HG02884 (cell line): ENCODE results near the gene INPP4B.
"Not testable (repeated sequence)": the region's sequence is repeated elsewhere in the genome, so short reads cannot be mapped to it uniquely, and the experiment has no call there.

Source experiments
- ATAC-seq: cut with Tn5 transposase; IDR thresholded peaks from one replicate; pipeline ENCODE4 v1.9.1; 2021; ENCODE audit warnings: mild to moderate bottlenecking, moderate library complexity; ENCODE audit not compliant: unreplicated experiment

Gene INPP4B

DNA sequence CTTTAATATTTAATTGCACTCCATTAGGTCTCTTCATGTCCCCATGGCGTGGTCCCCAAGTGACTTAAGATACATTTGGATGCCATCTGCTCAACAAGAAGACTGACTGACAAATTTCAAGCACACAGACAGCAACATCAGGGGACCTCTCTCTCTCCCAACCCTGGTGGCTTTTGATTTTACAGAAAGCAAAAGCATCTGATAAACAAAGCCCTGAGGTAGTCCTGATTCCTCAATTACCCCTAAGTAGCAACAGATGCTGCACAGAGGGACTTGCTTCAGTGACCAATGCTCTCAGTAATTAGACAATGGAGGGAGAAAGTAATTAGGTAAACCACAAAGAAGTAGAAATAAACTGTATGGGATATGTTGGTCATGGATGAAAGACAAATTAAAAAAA, 426.4 kb downstream of the INPP4B start:
- ATAC-seq, result no peak

DNA sequence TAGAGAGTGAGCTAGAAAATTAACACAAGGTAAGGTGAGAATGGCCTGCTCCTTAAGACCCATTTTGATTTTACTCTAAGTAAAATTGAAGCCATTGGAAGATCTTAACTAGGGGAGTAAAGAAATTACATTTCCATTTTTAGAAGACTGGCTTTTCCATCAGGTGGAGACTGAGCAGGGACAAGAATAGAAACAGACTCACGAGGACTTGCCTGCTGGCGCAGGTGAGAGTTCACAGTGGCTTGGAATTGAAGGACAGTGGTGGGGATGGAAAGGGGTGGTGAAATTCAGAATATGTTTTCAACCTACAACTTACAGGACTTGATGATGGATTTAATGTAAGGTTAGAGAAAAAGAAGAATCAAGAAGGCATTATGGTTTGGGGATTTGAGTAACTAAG, 427.4 kb downstream of the INPP4B start:
- no peak for ATAC-seq

DNA sequence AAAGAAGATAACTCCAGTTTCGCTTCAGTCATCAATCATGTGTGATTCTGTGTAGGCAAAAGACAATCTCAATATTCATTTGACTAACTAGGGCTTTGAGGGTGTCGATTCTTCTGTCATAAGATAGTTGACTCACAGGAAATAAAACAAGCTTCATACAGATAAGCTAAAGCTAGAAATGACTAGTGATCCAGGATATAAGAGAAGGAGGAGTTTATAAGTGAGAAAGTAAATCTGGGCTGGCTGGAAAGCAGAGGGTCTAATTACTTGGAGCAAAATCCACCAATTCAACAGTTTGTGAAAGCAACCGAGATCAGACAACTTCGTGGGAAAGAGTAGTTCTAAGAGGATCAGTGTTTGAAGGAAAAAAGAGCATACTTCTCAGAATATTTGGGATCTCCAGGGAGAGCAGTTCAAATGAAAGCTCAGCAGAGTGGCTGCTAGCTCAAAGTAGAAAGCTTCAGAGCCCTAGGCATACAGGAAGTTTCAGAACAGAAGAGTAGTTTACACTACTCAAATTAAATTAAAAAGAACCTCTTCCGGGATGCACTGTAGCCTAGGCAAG, 429.3 kb downstream of the INPP4B start:
- no peak for ATAC-seq

DNA sequence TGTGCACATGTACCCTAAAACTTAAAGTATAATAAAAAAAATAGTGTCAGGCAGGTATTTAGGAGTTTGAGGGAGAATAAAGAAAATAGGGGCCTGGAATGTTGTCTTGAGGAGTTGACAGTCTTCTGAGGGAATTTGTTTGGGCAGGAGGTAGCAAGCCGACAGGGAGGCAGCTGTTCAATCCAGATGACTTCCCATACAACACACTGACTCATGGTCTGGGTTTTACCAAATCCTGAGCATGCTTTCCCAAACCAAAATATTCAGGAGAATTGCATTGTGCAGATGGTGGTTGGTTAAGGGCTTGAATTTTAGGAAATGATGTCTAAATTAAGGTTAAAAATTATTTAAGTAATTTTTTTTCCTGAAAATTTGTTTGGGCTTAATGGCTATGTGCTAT, 430.0 kb downstream of the INPP4B start:
- no peak for ATAC-seq

DNA sequence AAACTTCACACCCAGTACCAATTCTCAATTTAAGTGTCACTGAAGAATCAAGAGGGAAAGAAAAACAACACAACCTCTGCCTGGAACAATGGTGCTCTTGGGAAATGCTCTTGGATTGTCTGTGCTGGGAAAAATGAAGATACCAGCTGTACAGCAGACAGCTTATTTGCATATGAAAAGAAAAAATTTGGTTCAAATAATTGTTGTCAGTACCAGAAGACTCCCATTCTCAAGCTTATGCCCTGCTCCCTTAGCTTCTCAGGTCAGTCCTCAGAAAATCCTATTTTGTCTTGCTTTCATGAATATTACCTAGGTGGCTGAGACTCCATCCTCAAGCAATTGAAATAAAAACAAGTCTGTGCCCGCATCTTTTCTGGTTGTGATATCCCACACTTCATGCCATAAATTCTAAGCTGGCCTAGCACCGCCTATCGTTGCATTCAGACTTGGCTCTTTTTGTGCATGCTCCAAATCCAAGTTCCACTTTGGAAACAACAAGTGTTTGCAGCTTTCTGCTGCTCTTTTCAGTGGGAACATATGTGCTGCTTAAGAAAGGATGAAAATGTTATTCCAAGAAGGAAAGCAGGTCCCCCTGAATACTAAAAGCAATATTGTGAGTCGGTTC, 431.6 kb downstream of the INPP4B start:
- ATAC-seq, result no peak

DNA sequence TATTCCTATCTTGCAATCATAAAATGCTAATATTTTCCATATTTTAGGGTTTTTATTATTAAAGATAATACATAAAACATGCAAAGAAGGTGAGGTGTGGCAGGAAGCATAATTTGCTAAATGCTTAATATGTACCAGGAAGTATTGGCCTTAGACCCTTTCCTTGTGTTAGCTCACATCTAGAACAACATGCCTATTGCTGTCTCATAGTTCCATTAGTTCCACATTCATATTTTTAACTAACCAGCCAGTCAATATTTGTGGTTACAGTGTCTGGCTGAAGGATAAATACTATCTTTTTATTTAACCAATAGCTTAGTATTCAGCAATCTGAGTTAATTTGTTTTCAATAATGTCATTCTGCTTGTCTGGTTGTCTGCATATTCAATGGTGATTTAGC, 432.6 kb downstream of the INPP4B start:
- no peak for ATAC-seq

DNA sequence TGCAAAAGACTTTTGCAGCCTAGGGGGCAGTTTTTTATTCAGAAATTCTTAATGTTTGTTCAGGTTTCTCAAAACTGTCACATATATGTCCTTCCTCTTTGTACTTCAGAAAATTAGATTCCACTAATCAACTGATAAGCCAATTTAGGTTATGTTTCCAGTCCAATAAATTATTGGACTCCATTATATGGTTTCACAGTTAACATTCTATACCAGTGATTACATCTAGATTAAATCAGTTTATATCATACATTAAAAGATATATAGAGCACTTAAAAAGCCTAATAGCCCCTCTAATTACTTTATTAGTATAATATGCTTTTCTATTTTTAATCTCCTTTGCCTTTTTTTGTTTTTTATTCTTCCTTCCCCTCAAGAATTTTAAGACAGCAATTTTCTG, 434.1 kb downstream of the INPP4B start:
- ATAC-seq, result no peak

DNA sequence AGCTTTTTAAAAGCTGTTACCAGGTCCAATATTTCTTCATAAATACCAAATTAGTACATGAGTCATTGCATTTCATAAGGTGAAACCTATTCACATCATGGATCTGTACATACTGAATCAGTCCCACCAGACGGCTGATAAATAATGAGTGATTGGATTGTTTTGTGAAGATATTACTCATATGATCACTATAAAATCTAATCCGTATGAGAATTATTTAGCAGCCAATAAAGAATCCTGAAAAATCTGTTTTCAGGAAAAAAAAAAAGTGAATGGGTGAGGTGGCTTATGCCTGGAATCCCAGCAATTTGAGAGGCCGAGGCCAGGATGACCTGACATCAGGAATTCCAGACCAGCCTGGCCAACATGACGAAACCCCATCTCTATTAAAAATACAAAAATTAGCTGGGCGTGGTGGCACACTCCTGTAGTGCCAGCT, 438.1 kb downstream of the INPP4B start:
- no peak for ATAC-seq

DNA sequence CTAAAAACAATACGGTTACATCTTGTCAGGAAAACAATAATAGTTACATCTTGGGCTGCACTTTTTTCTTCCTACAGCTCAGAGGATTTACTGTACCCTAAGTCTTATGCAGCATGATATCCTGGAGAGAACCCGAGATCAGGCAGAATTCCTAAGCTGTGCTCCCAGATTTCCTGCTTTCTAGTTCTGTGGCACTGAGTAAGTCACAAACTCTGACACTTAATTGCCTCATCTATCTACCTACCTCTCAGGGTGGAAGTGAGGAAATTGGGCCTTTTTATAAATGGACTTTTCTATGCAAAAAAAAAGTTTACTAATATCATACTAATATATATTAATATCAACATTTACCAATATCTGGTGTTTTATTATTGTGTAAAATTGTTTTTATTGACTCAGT, 438.5 kb downstream of the INPP4B start:
- ATAC-seq, result no peak

DNA sequence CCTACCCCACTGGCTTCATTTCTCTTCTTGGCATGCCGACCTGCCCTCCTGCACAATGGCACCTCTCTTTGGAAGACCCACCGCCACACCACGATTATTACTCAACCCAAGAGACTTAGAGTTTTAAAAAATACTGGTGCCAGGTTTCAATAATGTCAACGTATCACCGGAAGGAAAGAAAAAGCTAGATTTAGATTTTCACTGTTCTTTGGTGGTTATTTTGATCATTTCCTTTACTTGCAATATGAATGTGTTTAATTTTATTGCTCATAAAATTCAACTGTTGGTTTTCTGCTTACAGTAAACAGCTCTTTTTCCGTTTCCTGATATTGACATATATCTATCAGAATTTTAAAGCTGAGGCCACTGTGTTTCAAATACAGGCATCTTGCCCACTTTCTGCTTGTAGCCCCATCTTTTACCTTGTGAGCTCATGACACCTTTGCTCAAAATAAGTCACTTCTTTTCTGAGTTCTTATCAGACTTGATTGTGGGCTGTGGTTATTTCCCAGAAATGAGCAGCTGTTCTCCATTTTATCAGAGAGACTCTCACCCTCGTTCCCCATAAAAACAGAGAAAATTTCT, 439.1 kb downstream of the INPP4B start:
- ATAC-seq, result no peak

DNA sequence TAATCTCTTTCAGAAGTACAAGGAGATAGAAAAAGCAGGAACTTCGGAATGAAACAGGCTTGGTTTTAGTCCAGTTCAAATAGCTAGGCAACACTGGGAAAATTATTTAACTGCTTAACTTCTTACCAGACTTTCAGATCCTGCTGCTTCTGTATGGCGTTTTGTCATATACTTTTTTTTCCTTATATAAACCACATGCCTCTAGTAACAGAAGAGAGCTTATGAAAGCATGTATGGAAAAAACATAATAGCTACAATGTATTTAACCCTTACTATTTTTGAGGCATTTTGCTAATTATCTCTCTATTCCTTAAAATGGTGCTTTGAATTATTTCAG, 439.6 kb downstream of the INPP4B start:
- ATAC-seq, result no peak

DNA sequence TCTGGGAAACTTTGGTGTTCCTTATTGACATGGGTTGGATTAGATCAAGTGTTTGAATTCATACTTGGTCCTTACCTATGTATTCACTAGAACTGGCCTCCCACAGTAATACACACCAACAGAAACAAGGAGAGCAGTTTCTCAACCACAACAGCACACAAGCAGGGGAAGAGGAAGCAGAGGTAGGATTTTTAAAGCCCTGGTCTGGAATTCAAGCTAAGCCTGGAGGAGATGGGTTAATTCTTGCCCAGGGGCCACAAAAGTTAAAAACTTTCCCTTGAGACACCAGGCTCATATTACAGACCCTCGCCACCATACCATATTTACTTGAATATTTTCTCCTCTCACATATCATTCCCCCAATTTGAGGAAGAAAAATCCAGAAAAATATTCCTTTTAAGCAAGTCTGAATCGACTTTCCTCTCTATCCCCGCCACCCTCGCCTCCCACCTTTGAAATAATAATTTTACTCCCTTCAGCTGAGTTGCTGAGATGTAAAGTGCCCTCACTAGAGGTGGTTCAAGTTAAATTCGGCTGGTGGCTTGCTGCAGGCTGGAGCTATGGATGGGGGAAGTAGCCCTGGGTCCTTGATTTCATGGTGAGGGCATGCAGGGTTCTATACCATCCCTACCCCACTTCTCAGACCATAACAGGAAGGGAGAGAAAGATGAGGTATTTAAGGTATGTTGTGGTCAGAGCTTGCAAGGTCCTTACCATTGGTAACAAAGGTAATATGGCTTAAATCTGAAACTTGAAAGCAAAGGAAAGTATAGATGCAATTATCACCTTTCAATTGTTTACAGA, 440.2 kb downstream of the INPP4B start:
- ATAC-seq, result peak; percentile 31

DNA sequence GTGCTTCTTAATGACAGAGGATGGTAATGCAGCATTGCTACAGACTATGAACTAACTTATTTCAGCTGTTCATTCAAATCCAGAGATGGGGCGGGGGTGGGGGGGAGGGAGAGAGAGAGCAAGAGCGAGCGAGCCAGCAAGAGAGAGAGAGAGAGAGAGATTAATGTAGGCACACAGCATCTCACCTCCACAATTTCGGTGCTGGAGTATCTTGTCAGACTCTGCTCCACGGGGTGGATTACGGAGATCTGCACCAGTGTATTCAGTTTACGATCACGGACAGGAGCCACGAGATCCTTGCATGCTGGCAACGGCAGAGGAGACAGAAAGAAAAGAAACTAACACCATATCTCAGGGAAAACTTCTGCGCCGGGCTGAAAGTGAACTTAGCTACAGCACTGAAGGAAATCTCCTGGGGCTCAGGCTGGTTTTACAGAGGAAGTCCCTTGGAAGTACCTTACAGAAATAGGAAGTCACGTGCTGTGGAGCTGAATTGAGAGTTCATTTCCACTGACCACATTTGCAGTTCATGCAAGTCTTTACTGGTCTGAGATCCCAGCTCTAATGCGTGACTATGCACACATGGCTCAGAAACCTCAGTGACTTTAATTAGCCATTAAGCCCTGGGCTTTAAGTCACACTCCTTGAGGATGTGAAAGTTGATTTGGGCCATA, 440.9 kb downstream of the INPP4B start:
- peak; percentile 67 for ATAC-seq

DNA sequence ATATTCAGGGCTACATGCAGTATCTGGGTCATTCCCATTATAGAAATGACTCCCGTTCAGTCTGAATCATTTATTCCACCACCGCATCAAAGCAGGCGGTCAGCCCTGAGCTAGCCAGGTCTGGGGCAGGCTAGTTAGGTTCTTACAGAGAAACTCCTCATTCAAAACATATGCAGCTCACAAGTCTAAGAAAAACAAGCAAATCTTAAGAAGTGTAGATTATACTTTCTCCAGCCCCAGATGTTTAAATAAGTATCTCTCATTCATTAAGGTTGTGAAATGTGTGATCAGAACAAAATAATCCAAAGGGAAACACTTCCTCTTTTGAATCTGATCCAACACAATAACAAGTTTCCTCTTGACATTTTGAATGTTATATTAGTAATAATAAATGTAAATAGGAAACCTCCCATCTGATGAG, 441.9 kb downstream of the INPP4B start:
- no peak for ATAC-seq

DNA sequence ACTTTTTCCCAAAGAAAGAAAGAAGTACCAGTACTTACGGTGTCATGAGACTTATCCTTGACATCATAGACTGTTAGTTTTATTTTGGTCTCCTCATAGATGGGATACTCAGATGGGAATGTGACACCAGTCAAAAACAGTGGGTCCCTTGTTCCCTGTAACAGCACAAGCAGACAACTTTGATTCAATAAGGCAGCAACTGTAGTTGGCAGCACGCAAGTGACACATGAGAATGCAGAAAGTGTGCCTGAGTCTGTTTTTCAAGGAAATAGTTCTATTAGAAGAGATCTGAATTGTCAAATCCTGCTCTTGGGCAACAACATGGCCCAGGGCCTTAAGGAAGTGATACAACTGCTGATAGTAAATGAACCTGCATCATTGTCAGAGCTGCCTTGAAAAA, 443.2 kb downstream of the INPP4B start:
- no peak for ATAC-seq

DNA sequence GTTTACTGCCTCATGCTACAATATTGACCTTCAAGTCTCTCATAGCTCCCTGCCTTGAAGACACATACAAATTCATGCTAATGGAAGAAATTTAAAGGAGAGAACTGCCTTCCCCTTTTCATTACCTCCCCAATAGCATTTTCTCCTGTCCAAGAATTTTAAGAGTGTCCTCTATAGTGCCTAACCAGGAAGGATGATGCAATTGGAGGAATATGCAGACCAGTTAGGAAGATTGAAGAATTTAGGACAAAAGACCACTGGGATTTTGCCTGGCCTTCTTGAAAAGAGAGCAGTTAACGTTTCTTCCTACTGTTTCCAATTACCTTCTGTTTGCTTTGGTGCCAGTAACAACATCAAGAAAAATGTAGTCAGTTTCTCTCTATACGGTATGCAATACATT, 443.9 kb downstream of the INPP4B start:
- no peak for ATAC-seq

DNA sequence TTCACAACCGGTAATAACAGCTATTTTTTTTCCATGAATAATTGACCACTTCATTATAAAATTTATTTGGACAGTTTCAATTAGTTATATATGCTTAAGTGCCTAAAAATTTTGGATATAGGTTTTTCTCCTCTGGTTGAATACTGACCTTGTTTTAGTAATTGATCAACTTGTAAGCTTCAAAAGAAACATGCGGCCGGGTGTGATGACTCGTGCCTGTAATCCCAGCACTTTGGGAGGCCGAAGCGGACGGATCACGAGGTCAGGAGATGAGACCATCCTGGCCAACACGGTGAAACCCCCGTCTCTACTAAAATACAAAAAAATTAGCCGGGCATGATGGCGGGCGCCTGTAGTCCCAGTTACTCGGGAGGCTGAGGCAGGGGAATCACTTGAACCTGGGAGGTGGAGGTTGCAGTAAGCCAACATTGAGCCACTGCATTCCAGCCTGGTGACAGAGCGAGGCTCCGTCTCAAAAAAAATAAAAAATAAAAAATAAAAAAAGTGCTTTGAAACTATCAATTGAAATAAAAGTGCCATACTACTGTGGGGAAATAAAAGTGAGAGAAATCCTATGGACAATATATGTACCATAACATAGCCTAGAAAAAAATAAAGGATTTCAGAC, 448.6 kb downstream of the INPP4B start:
- not testable (repeated sequence) for ATAC-seq

DNA sequence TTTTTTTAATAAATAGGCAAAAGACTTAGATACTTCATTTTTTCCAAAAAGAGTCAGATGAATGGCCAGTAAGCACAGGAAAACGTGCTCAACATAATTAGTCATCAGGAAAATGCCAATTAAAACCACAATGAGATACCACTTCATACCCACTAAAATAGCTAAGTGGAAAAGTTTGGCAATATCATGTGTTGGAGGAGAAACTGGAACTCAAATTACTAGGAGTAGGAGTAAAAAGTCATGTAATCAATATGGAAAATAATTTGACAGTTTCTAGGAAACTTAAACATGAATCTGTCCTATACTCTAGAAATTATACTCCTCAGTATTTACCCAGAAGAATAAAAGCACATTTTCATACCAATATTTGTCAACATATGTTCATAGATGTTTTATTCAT, 449.8 kb downstream of the INPP4B start:
- no peak for ATAC-seq

DNA sequence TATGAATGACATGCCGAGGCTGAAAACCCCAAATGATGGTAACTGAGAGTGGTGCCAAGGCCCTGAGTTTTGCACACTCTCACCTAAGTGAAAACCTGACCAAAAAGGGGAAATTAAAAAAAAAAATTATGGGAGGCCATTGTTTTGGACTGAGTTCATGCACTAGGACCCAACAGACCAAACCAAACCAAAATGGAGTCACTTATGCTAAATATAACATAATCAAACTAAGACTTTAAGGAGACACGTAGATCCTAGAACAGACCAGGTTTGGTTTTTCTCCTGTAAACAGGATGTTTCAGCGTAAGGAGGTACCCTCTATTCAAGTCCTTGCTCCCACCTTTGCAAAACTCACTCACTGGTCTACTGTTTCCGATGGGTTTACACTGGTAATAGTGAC, 453.0 kb downstream of the INPP4B start:
- ATAC-seq, result no peak

DNA sequence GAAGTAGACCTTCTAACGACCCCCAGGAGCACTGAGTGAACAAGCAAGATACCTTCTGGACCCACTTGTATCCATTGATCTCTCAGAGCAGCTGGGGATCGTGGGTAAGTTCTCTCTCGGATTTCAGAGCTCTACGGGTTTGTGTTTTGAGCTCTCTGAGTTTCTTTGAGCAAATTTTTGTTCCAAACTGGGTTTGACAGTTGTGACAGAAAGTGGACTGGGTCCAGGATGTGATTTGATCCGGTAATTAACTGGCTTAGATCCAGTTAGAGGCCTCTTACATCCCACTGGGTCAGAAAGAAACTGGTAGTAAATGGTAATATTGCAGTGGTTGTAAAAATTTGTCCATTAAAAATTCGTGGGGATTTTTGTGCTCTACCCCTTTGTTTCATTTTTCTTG, 459.2 kb downstream of the INPP4B start:
- no peak for ATAC-seq

DNA sequence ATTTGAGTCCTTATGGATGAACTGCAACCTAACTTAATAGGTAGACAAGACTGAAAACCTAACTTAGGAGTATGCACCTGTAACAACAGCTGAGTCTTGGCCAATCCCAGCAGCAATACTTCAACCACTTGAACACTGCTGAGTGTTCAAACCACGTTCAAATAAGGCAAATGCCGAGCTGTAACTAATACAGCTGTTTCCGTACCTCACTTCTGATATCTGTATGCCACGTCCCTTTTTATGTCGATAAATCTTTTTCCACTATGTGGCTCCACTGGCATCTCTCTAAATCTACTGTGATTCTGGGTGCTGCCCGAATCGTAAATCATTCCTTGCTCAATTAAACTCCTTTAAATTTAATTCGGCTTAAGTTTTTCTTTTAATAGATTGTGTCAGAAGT, 459.7 kb downstream of the INPP4B start:
- ATAC-seq, result no peak
